Esophagus muscularis mucosa (tissue), 4 donors: ENCODE results near the gene CTIF. TPM values are rescaled to one million over a fixed set of nuclear protein-coding genes. Genes with fewer than 3 reads are reported as not detected.

ENCODE experiments used
- DNase-seq: peaks from one replicate; pipeline ENCODE4 v3.0.0-alpha.2; 2017; ENCODE audit errors: extremely low spot score
- H3K27ac ChIP-seq, 4 donors: fragments of 200-600 bp; sonication (generic); replicated peaks in 1 of 4; 1 replicate in 3 of 4; 2 replicates in 1 of 4; pipeline ENCODE4 v1.5.1; 2016 to 2019; ENCODE audit warnings: mild to moderate bottlenecking in 1 of 4
- H3K27me3 ChIP-seq, 4 donors: fragments of 200-600 bp; sonication (generic); one replicate each; pipeline versions ENCODE4 v1.5.1 to v1.6.0; 2016 to 2019
- H3K36me3 ChIP-seq, 4 donors: fragments of 200-600 bp; sonication (generic); one replicate each; pipeline ENCODE4 v1.5.1; 2016 to 2019
- H3K4me1 ChIP-seq, 4 donors: fragments of 200-600 bp; sonication (generic); one replicate each; pipeline ENCODE4 v1.5.1; 2016 to 2019
- H3K4me3 ChIP-seq, 4 donors: fragments of 200-600 bp; sonication (generic); 1 replicate in 2 of 4; 2 replicates in 2 of 4; pipeline ENCODE4 v1.5.1; 2016 to 2019; ENCODE audit warnings: mild to moderate bottlenecking in 4 of 4, moderate library complexity in 1 of 4
- H3K9me3 ChIP-seq, 4 donors: fragments of 200-600 bp; sonication (generic); 1 replicate in 3 of 4; 2 replicates in 1 of 4; pipeline ENCODE4 v1.5.1; 2016 to 2019
- CTCF ChIP-seq, 3 experiments: fragments of 200-600 bp in 2 of 3; fragments of 450-650 bp in 1 of 3; sonication (generic) in 2 of 3; IDR thresholded peaks; one replicate each; pipeline ENCODE4 v1.5.1; 2017 to 2019; ENCODE audit warnings: antibody characterized with exemption in 3 of 3, mild to moderate bottlenecking in 2 of 3, moderate library complexity in 1 of 3
- EP300 ChIP-seq: sonication (generic); formaldehyde crosslinking; IDR thresholded peaks from one replicate; pipeline ENCODE4 v1.6.1; 2017; ENCODE audit warnings: antibody characterized with exemption
- POLR2A ChIP-seq: fragments of 450-650 bp; IDR thresholded peaks from one replicate; pipeline ENCODE4 v1.6.1; 2017; ENCODE audit warnings: antibody characterized with exemption, moderate library complexity, mild to moderate bottlenecking, low read depth
- POLR2AphosphoS5 ChIP-seq, 2 donors: sonication (generic); formaldehyde crosslinking; IDR thresholded peaks; one replicate each; pipeline ENCODE4 v1.6.1; 2017; ENCODE audit warnings: antibody characterized with exemption in 2 of 2
- WGBS: methylation state at CpG from one replicate; pipeline ENCODE4 v1.1.5; 2018; 5-methylcytosine and 5-hydroxymethylcytosine counted together
- intact Hi-C: fragments of 100-400 bp; cut with DNase I; formaldehyde crosslinking; loops from one replicate; pipeline ENCODE4 v1.15.1; 2023
- total RNA-seq, 4 donors: library from RNA; depleted of rRNA; stranded (reverse); fragments of >200 nt; gene quantifications; one replicate each; pipeline versions ENCODE4 v1.1.0 to v1.2.1, GENCODE V29; 2016

Gene CTIF
- total RNA-seq, 4 donors from 2014 or later: 63.1 to 137 (median 87.7) TPM

GRCh38 chr18:48558248-48558647, 19.4 kb downstream of the CTIF start:
- WGBS: 71% methylated on average over 2 of the region's 2 CpGs
- DNase-seq: no peak
- H3K27ac ChIP-seq: no peak overlapping the region
- no peaks in the 10 kb centered on the region for H3K36me3 ChIP-seq
- peaks cover 0 to 8% (median 5%) of the 10 kb centered on the region in 4 donors for H3K9me3 ChIP-seq
- H3K4me1 ChIP-seq: peaks cover 21 to 78% (median 63%) of the 10 kb centered on the region in 4 donors
- intact Hi-C loops: no loop called here
- no peak for TF ChIP-seq POLR2AphosphoS5 (IDR thresholded peaks at IDR 0.05)
- TF ChIP-seq CTCF (IDR thresholded peaks at IDR 0.05): no peak
- no peak for TF ChIP-seq POLR2A
- no peak for TF ChIP-seq EP300
- H3K4me3 ChIP-seq: no peak overlapping the region
- H3K27me3 ChIP-seq: no peaks in the 10 kb centered on the region

DNA sequence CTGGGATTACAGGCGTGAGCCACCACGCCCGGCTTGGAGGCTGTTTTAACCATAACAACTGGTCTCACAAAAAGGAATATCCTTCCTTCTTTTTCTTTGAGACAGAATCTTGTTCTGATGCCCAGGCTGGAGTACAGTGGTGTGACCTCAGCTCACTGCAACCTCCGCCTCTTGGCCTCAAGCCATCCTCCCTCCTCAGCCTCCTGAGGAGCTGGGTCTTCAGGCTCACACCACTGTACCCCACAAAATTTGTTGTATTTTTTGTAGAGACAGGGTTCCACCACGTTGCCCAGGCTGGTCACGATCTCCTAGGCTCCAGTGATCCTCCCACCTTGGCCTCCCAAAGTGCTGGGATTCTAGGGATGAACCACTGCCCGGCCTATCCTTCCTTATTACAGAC, 21.7 kb downstream of the CTIF start:
- H3K4me3 ChIP-seq: no peak overlapping the region
- no peaks in the 10 kb centered on the region for H3K36me3 ChIP-seq
- H3K27me3 ChIP-seq: no peaks in the 10 kb centered on the region
- no peak for TF ChIP-seq POLR2AphosphoS5 (IDR thresholded peaks at IDR 0.05)
- no peak for TF ChIP-seq EP300
- no peak for TF ChIP-seq POLR2A
- no peak for TF ChIP-seq CTCF (IDR thresholded peaks at IDR 0.05)
- intact Hi-C loops: no loop called here
- WGBS: 77% methylated on average over 7 of the region's 7 CpGs
- peak overlapping the region in 2 of 4 donors; percentile 13 to 72 for H3K27ac ChIP-seq
- peaks cover 0 to 8% (median 5%) of the 10 kb centered on the region in 4 donors for H3K9me3 ChIP-seq
- DNase-seq: no peak
- H3K4me1 ChIP-seq: peaks cover 35 to 75% (median 65%) of the 10 kb centered on the region in 4 donors

- Histone ChIP-seq H3K27ac (peak overlapping the region in 3 of 4 donors; percentile 24 to 72 (median 42)), H3K27me3 (no peaks in the 10 kb centered on the region), H3K9me3 (peaks cover 0 to 8% (median 5%) of the 10 kb centered on the region in 4 donors), H3K4me1 (peaks cover 37 to 76% (median 65%) of the 10 kb centered on the region in 4 donors), H3K4me3 (no peak overlapping the region), H3K36me3 (no peaks in the 10 kb centered on the region)
- TF ChIP-seq POLR2AphosphoS5 (IDR thresholded peaks at IDR 0.05) (no peak), CTCF (IDR thresholded peaks at IDR 0.05) (no peak), POLR2A (no peak), EP300 (no peak)
- intact Hi-C loops: no loop called here
- no peak for DNase-seq
Observed at GRCh38 chr18:48562075-48562474, 23.2 kb downstream of the CTIF start.

DNA sequence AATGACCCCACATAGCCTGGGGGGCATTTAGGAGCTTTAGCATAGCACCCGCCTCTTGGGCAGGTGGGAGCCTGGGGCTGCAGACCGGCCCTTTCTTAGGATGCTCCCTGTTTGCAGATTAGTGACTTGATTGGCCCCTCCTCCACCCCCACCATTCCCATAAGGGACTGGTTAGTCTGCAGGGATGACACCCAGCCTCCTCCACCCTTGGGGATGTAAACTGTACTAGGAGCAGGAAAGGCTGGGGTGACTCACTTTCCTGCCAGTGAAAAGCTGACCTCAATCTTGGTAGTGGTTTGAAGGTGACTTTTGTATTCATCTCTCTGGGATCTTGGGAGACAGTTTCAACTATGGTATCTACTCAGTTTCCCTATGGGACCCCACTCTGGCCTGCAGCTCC, 24.2 kb downstream of the CTIF start:
- Histone ChIP-seq H3K36me3 (no peaks in the 10 kb centered on the region), H3K4me3 (no peak overlapping the region), H3K27me3 (no peaks in the 10 kb centered on the region), H3K9me3 (peaks cover 0 to 8% (median 5%) of the 10 kb centered on the region in 4 donors), H3K27ac (peak overlapping the region in 3 of 4 donors; percentile 24 to 72 (median 42)), H3K4me1 (peaks cover 37 to 67% (median 64%) of the 10 kb centered on the region in 4 donors)
- 90% methylated on average over 2 of the region's 2 CpGs for WGBS
- intact Hi-C loops: no loop called here
- TF ChIP-seq POLR2A: no peak
- TF ChIP-seq EP300: no peak
- no peak for TF ChIP-seq POLR2AphosphoS5 (IDR thresholded peaks at IDR 0.05)
- TF ChIP-seq CTCF (IDR thresholded peaks at IDR 0.05): no peak
- DNase-seq: no peak

DNA sequence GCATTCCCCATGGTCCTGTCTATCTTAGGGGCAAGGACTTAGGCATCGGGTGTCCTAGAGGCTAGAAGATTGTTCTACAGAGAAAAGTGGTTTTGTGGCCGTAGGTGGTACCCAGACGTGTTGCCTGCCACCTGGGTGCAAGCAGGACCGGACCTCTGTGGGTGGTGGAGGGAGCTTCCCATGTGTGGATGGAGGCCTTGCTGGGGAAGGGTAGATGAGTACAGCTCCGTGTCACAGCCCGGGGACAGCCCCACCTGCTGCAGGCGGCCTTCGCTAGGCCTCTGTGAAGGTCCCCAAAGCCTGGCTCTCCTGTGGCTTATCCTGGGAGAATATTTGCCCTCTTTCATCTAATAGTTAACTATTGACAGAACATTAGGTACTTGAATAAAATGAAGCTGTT, 25.3 kb downstream of the CTIF start:
- Histone ChIP-seq H3K4me3 (no peak overlapping the region), H3K27ac (peak overlapping the region in 2 of 4 donors; percentile 42 to 72), H3K9me3 (peaks cover 0 to 8% (median 5%) of the 10 kb centered on the region in 4 donors), H3K36me3 (no peaks in the 10 kb centered on the region), H3K4me1 (peaks cover 39 to 69% (median 67%) of the 10 kb centered on the region in 4 donors), H3K27me3 (no peaks in the 10 kb centered on the region)
- WGBS: 88% methylated on average over 8 of the region's 8 CpGs
- no peak for DNase-seq
- no peak for TF ChIP-seq CTCF (IDR thresholded peaks at IDR 0.05)
- TF ChIP-seq POLR2AphosphoS5 (IDR thresholded peaks at IDR 0.05): no peak
- intact Hi-C loops: no loop called here
